Measurements from ENCODE around the gene MMP15. TPM values are rescaled to one million over a fixed set of nuclear protein-coding genes. Genes with fewer than 3 reads are reported as not detected.

Gene MMP15
- total and polyA plus RNA-seq, 4 donors = 7.0 to 38.8 (median 21.4) TPM

- Histone ChIP-seq H3K9me3 (ENCODE audit: control insufficient read depth in 4 of 4, low read length in 3 of 4) (no peaks in the 10 kb centered on the region), H3K36me3 (ENCODE audit: control insufficient read depth in 4 of 4, insufficient read depth in 3 of 4, low read depth in 1 of 4, low read length in 3 of 4) (peaks cover 6 to 32% (median 15%) of the 10 kb centered on the region in 4 donors), H3K27me3 (ENCODE audit: control insufficient read depth in 4 of 4, insufficient read depth in 4 of 4, low read length in 3 of 4) (no peaks in the 10 kb centered on the region), H3K27ac (ENCODE audit: low read depth in 1 of 2, low read length in 2 of 2) (no peak overlapping the region), H3K4me1 (ENCODE audit: control insufficient read depth in 4 of 4, insufficient read depth in 4 of 4, low read length in 3 of 4) (peaks cover 0 to 9% (median 5%) of the 10 kb centered on the region in 4 donors), H3K4me3 (ENCODE audit: low read depth in 1 of 3, low read length in 3 of 3) (no peak overlapping the region), H3K9ac (ENCODE audit: low read depth in 1 of 2, low read length in 2 of 2) (no peak overlapping the region)
- TF ChIP-seq REST (IDR thresholded peaks at IDR 0.05) (no peak), FOXA1 (IDR thresholded peaks at IDR 0.05) (no peak), EGR1 (IDR thresholded peaks at IDR 0.05; ENCODE audit: low read depth in 2 of 2) (no peak), YY1 (IDR thresholded peaks at IDR 0.05) (no peak), ATF3 (IDR thresholded peaks at IDR 0.05) (no peak), CTCF (IDR thresholded peaks at IDR 0.05; ENCODE audit: low read depth, low read length, missing input control) (no peak), RAD21 (IDR thresholded peaks at IDR 0.05) (no peak), FOXA2 (IDR thresholded peaks at IDR 0.05) (no peak), RXRA (IDR thresholded peaks at IDR 0.05) (no peak), NR2F2 (IDR thresholded peaks at IDR 0.05) (no peak), HNF4A (conservative IDR thresholded peaks at IDR 0.05) (no peak), ZBTB33 (IDR thresholded peaks at IDR 0.05) (no peak), SP1 (IDR thresholded peaks at IDR 0.05) (no peak), GABPA (IDR thresholded peaks at IDR 0.05 in 1 of 2, conservative IDR thresholded peaks at IDR 0.05 in 1 of 2) (no peak), MAX (IDR thresholded peaks at IDR 0.05) (no peak)
- WGBS = 87% methylated on average over 16 of the region's 16 CpGs
- no peak for DNase-seq (ENCODE audit: low spot score)
Observed at GRCh38 chr16:58046054-58046881, 20.7 kb downstream of the MMP15 start.

All from liver (tissue), 9 donors.